Brain pericyte (primary cell): Measurements from ENCODE around the gene TMEM33.
"Not testable (repeated sequence)": the region's sequence is repeated elsewhere in the genome, so short reads cannot be mapped to it uniquely, and the experiment has no call there.

Experiments
- DNase-seq: peaks from one replicate; pipeline ENCODE4 v3.0.0-alpha.2; 2012; ENCODE audit warnings: low read depth, low spot score

TMEM33 gene

GRCh38 chr4:41934901-41935651, at the start of gene TMEM33:
TMEM33 (plus strand) TSS chr4:41935429; CDS start chr4:41935485, 56 bp downstream.
- peak; percentile 26 for DNase-seq

GRCh38 chr4:41885456-41885855, 49.8 kb upstream of the TMEM33 start:
- no peak for DNase-seq

- no peak for DNase-seq
Observed at GRCh38 chr4:41887277-41887676, 48.0 kb upstream of the TMEM33 start.

GRCh38 chr4:41887821-41888686, 47.2 kb upstream of the TMEM33 start:
- no peak for DNase-seq

GRCh38 chr4:41888687-41889074, 46.5 kb upstream of the TMEM33 start:
- DNase-seq, result no peak

GRCh38 chr4:41889317-41889716, 45.9 kb upstream of the TMEM33 start:
- DNase-seq, result no peak

- DNase-seq, result no peak
Observed at GRCh38 chr4:41890085-41890484, 45.1 kb upstream of the TMEM33 start.

GRCh38 chr4:41896648-41897047, 38.6 kb upstream of the TMEM33 start:
- no peak for DNase-seq

- no peak for DNase-seq
Observed at GRCh38 chr4:41897698-41898097, 37.5 kb upstream of the TMEM33 start.

GRCh38 chr4:41909136-41909535, 26.1 kb upstream of the TMEM33 start:
- not testable (repeated sequence) for DNase-seq

- no peak for DNase-seq
Observed at GRCh38 chr4:41912546-41912945, 22.7 kb upstream of the TMEM33 start.

- DNase-seq, result no peak
Observed at GRCh38 chr4:41913509-41913908, 21.7 kb upstream of the TMEM33 start.

- DNase-seq, result no peak
Observed at GRCh38 chr4:41918278-41918677, 17.0 kb upstream of the TMEM33 start.

- not testable (repeated sequence) for DNase-seq
Observed at GRCh38 chr4:41920416-41920815, 14.8 kb upstream of the TMEM33 start.

GRCh38 chr4:41921476-41921875, 13.8 kb upstream of the TMEM33 start:
- no peak for DNase-seq

GRCh38 chr4:41927796-41928499, 7.3 kb upstream of the TMEM33 start:
- no peak for DNase-seq

GRCh38 chr4:41930139-41930831, 4.9 kb upstream of the TMEM33 start:
- no peak for DNase-seq

GRCh38 chr4:41932988-41933387, 2.2 kb upstream of the TMEM33 start:
- no peak for DNase-seq

GRCh38 chr4:41933997-41934503, 1.2 kb upstream of the TMEM33 start:
- no peak for DNase-seq

GRCh38 chr4:41934514-41934900, 722 bp upstream of the TMEM33 start:
- no peak for DNase-seq

- DNase-seq, result no peak
Observed at GRCh38 chr4:41935652-41936021, 408 bp downstream of the TMEM33 start.
